ENCODE data around the gene SLC35F3. TPM values are rescaled to one million over a fixed set of nuclear protein-coding genes. Genes with fewer than 3 reads are reported as not detected.
"Not testable (repeated sequence)": the region's sequence is repeated elsewhere in the genome, so short reads cannot be mapped to it uniquely, and the experiment has no call there.

The SLC35F3 gene
- total RNA-seq, 1 donor from 2014 or later: not detected

- no peak for TF ChIP-seq CTCF (IDR thresholded peaks at IDR 0.05; ENCODE audit: borderline replicate concordance)
- H3K27me3 ChIP-seq (ENCODE audit: low read depth): peaks cover 45% of the 10 kb centered on the region
- no peaks in the 10 kb centered on the region for H3K4me1 ChIP-seq
- H3K27ac ChIP-seq (replicated peaks): no peak overlapping the region
- no peaks in the 10 kb centered on the region for H3K36me3 ChIP-seq
- DNase-seq: no peak
- H3K4me3 ChIP-seq: no peak overlapping the region
- intact Hi-C loops (cut with micrococcal nuclease): loop anchor here (10.0 kb wide), 1 partner anchor 145 kb away; no protein-coding TSS in a partner anchor
- H3K9me3 ChIP-seq (replicated peaks): peaks cover 11% of the 10 kb centered on the region
These were observed 395.6 kb downstream of the SLC35F3 start for GRCh38 chr1:234300096-234300495.

- intact Hi-C loops (cut with micrococcal nuclease): loop anchor here (10.0 kb wide), 1 partner anchor 147 kb away; no protein-coding TSS in a partner anchor
These were observed 397.2 kb downstream of the SLC35F3 start for GRCh38 chr1:234301663-234302062.

GRCh38 chr1:234302354-234302962, 398.0 kb downstream of the SLC35F3 start:
- Histone ChIP-seq H3K27ac (replicated peaks) (no peak overlapping the region), H3K27me3 (ENCODE audit: low read depth) (peaks cover 24% of the 10 kb centered on the region), H3K9me3 (replicated peaks) (peaks cover 11% of the 10 kb centered on the region), H3K36me3 (no peaks in the 10 kb centered on the region), H3K4me1 (no peaks in the 10 kb centered on the region), H3K4me3 (no peak overlapping the region)
- TF ChIP-seq CTCF (IDR thresholded peaks at IDR 0.05; ENCODE audit: borderline replicate concordance): no peak
- DNase-seq: no peak
- intact Hi-C loops (cut with micrococcal nuclease): loop anchor here (10.0 kb wide), 1 partner anchor 148 kb away; no protein-coding TSS in a partner anchor

More at GRCh38 chr1:234301663-234302062, 397.2 kb downstream of the SLC35F3 start:
- not testable (repeated sequence) for H3K27ac ChIP-seq (replicated peaks); H3K4me3 ChIP-seq; H3K4me1 ChIP-seq; H3K36me3 ChIP-seq; DNase-seq
- H3K9me3 ChIP-seq (replicated peaks): peaks cover 11% of the 10 kb centered on the region
- H3K27me3 ChIP-seq (ENCODE audit: low read depth): peaks cover 32% of the 10 kb centered on the region

- DNase-seq: no peak
- H3K4me3 ChIP-seq: no peak overlapping the region
- no peaks in the 10 kb centered on the region for H3K4me1 ChIP-seq
- peaks cover 16% of the 10 kb centered on the region for H3K27me3 ChIP-seq (ENCODE audit: low read depth)
- intact Hi-C loops (cut with micrococcal nuclease): loop anchor here (10.0 kb wide), 1 partner anchor 148 kb away; no protein-coding TSS in a partner anchor
- H3K36me3 ChIP-seq: no peaks in the 10 kb centered on the region
- H3K27ac ChIP-seq (replicated peaks): no peak overlapping the region
- TF ChIP-seq CTCF (IDR thresholded peaks at IDR 0.05; ENCODE audit: borderline replicate concordance): no peak
- H3K9me3 ChIP-seq (replicated peaks): peaks cover 11% of the 10 kb centered on the region
These were observed 398.8 kb downstream of the SLC35F3 start for GRCh38 chr1:234303231-234303630.

- no peaks in the 10 kb centered on the region for H3K9me3 ChIP-seq (replicated peaks)
- H3K4me3 ChIP-seq: no peak overlapping the region
- TF ChIP-seq CTCF (IDR thresholded peaks at IDR 0.05; ENCODE audit: borderline replicate concordance): no peak
- DNase-seq: no peak
- intact Hi-C loops (cut with micrococcal nuclease): loop anchor here (10.0 kb wide), 1 partner anchor 153 kb away; no protein-coding TSS in a partner anchor
- no peak overlapping the region for H3K27ac ChIP-seq (replicated peaks)
- no peaks in the 10 kb centered on the region for H3K36me3 ChIP-seq
- H3K27me3 ChIP-seq (ENCODE audit: low read depth): peaks cover 31% of the 10 kb centered on the region
- H3K4me1 ChIP-seq: no peaks in the 10 kb centered on the region
These were observed 403.2 kb downstream of the SLC35F3 start for GRCh38 chr1:234307726-234308125.

GRCh38 chr1:234309243-234309597, 404.7 kb downstream of the SLC35F3 start:
- no peaks in the 10 kb centered on the region for H3K4me1 ChIP-seq
- H3K9me3 ChIP-seq (replicated peaks): no peaks in the 10 kb centered on the region
- no peak overlapping the region for H3K27ac ChIP-seq (replicated peaks)
- DNase-seq: no peak
- peaks cover 45% of the 10 kb centered on the region for H3K27me3 ChIP-seq (ENCODE audit: low read depth)
- intact Hi-C loops (cut with micrococcal nuclease): loop anchor here (10.0 kb wide), 1 partner anchor 154 kb away; no protein-coding TSS in a partner anchor
- TF ChIP-seq CTCF (IDR thresholded peaks at IDR 0.05; ENCODE audit: borderline replicate concordance): no peak
- H3K36me3 ChIP-seq: no peaks in the 10 kb centered on the region
- no peak overlapping the region for H3K4me3 ChIP-seq
